ENCODE data around the gene LIN52.

Gene LIN52

GRCh38 chr14:74084277-74085046 lies at the start of gene LIN52, which contains the start of gene ALDH6A1:
TSS of gene LIN52 (plus strand) at chr14:74084956. CDS start at chr14:74084975, 19 bp downstream.
TSS of gene ALDH6A1 (minus strand) at chr14:74084453. CDS start at chr14:74084394, 59 bp downstream.
- peak; percentile 99 for DNase-seq

GRCh38 chr14:74035556-74035955 lies 49.2 kb upstream of the LIN52 start:
- DNase-seq, result no peak

GRCh38 chr14:74038020-74038859 lies 46.5 kb upstream of the LIN52 start:
- DNase-seq, result peak; percentile 19

GRCh38 chr14:74042296-74042695 lies 42.5 kb upstream of the LIN52 start:
- no peak for DNase-seq

- DNase-seq, result no peak
Measured at GRCh38 chr14:74045522-74045921, 39.2 kb upstream of the LIN52 start.

- DNase-seq, result no peak
Measured at GRCh38 chr14:74048281-74048680, 36.5 kb upstream of the LIN52 start.

- DNase-seq, result no peak
Measured at GRCh38 chr14:74049876-74050495, 34.8 kb upstream of the LIN52 start.

GRCh38 chr14:74062809-74063150 lies 22.0 kb upstream of the LIN52 start:
- no peak for DNase-seq

- DNase-seq, result no peak
Measured at GRCh38 chr14:74064426-74064825, 20.3 kb upstream of the LIN52 start.

GRCh38 chr14:74064883-74065282 lies 19.9 kb upstream of the LIN52 start:
- no peak for DNase-seq

GRCh38 chr14:74065746-74066575 lies 18.8 kb upstream of the LIN52 start:
- no peak for DNase-seq

GRCh38 chr14:74077401-74077800 lies 7.4 kb upstream of the LIN52 start:
- no peak for DNase-seq

GRCh38 chr14:74080820-74081460 lies 3.8 kb upstream of the LIN52 start:
- DNase-seq, result no peak

GRCh38 chr14:74081491-74081890 lies 3.3 kb upstream of the LIN52 start:
- no peak for DNase-seq

- no peak for DNase-seq
Measured at GRCh38 chr14:74083161-74083560, 1.6 kb upstream of the LIN52 start.

GRCh38 chr14:74083784-74084276 lies 926 bp upstream of the LIN52 start:
- DNase-seq, result no peak

GRCh38 chr14:74085047-74085637 lies 386 bp downstream of the LIN52 start:
- DNase-seq, result no peak

- DNase-seq, result no peak
Measured at GRCh38 chr14:74085828-74086227, 1.1 kb downstream of the LIN52 start.

- DNase-seq, result no peak
Measured at GRCh38 chr14:74089251-74090020, 4.7 kb downstream of the LIN52 start.

GRCh38 chr14:74105381-74105780 lies 20.6 kb downstream of the LIN52 start:
- DNase-seq, result no peak

GRCh38 chr14:74109369-74109768 lies 24.6 kb downstream of the LIN52 start:
- DNase-seq, result no peak

Data from NCI-H146 (cell line).